IPS-NIHi7 (cell line): ENCODE measurements around the gene AGAP2.

Experiments
- DNase-seq: peaks from one replicate; pipeline ENCODE4 v3.0.0; 2012; ENCODE audit warnings: mixed read lengths; ENCODE audit errors: extremely low spot score

AGAP2 gene

DNA sequence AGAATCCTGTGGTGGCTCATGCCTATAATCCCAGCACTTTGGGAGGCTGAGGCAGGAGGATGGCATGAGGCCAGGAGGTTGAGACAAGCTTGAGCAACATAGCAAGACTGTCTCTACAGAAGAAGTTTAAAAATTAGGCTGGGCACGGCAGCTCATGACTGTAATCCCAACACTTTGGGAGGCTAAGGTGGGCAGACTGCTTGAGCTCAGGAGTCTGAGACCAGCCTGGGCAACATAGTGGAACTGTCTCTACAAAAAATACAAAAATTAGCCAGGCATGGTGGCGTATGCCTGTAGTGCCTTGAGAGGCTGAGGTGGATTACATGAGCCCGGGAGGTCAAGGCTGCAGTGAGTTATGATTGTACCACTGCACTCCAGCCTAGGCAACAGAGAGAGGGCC is 29.3 kb upstream of the AGAP2 start:
- no peak for DNase-seq

- no peak for DNase-seq
Observed at GRCh38 chr12:57767305-57767698, 28.8 kb upstream of the AGAP2 start.

GRCh38 chr12:57766464-57767304 is 28.1 kb upstream of the AGAP2 start, which contains the start of gene CYP27B1:
Gene CYP27B1 (minus strand): TSS chr12:57767078. CDS start chr12:57767041, 37 bp downstream.
- peak; percentile 55 for DNase-seq

DNA sequence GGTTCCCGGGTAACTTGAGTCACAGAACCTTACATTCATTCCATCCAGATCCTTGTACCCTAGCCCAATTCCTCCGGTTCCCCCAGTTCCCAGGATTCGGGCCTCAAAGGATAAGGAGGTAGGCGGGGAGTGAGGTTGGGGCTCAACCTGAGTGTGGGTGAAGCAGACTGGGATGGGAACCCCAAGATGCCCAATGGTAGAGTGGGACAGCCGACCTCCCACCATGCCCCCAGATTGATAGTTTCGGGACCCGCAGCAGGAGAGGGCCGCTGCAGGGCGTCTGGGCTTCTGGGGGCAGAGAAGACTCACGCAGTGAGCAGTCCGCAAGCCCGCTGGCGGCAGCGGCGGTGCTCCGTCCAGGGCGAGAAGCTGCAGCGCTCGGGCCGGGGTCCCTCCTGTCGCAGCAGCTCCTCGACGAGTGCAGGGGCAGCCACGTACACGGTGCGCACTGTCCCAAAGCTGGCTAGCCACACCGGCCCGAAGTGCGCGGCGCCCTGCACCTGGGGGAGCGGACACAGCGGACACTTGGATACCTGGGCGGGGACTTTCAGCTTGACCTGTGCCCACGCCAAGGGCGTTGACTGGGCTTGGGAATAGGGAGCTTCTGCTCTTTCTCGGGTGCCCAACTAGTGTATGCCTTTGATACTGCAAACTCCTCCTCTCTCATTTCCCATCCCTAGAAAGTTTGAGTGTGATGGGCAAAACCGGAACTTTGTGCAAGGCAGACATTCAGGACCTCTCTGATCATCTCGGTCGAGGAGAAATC is 27.3 kb upstream of the AGAP2 start:
- no peak for DNase-seq

GRCh38 chr12:57765003-57765697 is 26.6 kb upstream of the AGAP2 start:
- DNase-seq: peak; percentile 48

DNA sequence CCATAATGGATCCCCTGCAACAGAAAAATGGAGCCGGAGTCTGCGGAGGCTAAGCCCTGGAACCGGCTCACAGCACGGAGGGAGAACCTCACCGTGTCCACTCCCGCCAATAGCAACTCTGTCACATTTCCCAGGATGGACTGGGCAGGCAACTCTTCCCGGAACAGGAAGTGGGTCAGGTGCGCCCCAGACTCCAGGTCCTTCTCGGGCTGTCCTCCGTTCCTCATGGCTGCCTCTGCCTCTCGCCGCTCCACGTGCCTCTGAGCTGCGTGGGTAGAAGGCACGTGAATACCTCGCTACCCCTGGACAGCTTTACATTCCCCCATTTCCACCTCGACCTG is 26.1 kb upstream of the AGAP2 start:
- no peak for DNase-seq

GRCh38 chr12:57763881-57764661 is 25.5 kb upstream of the AGAP2 start:
- DNase-seq: no peak

- no peak for DNase-seq
Observed at GRCh38 chr12:57762463-57762862, 23.9 kb upstream of the AGAP2 start.

DNA sequence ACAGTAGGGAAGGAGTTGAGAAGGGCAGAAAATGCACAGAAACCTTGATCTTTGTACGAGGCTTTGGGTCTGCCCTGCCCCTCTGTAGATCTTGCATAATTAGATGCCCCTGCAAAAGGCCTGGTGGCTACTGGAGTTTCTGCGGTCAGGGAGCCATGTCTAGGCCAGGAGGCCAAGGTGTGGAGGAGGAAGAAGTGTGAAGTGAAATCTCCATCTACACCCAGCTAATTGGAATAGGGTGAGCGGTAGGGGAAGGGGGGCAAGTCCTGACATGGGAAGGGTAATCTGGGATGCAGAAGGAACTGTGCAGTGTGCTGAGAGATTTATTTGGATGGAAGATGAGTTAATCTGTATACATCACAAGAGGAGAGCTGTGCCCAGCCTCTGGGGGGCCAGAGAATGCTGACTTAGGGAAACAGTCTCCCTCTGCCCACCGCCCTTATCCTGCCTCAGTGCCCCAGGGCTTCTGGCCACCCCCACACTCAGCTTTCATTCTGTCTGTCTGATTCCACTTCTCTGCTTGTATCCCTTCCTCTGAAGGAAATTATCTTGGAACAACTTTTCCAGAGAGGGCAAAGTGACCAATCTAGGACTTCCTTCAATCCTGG is 23.0 kb upstream of the AGAP2 start:
- no peak for DNase-seq

DNA sequence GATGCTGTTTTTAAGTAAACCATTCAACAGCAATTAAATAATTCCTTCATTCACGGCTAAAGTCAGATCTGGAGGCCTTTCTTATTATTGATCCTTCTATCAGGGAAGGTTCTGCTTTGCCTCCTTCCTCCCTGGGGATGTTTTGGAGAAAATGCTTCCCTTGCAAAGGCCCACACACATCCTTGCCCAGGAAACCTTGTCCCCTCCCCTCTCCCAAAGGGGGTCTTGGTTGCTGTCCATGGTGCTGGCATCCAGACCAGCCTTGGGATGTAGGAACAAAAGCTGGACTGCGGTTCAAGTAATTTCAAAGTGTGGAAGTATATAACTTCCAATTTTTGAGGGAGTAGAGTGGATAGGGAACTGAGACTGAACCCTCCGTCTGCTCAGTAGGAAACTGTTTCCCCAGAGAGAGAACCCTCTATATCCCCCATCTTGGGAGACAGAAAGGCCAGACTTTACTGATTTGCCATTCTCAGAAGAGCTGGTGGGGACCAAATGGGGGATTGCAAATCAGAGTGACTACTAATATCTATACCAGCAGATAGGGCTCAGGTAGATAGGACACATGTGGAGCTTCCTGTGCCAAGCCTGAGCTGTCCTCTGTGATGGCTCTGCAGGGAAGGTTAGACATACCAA is 21.9 kb upstream of the AGAP2 start:
- DNase-seq: peak; percentile 66

GRCh38 chr12:57759360-57759980 is 20.9 kb upstream of the AGAP2 start:
- peak; percentile 34 for DNase-seq

DNA sequence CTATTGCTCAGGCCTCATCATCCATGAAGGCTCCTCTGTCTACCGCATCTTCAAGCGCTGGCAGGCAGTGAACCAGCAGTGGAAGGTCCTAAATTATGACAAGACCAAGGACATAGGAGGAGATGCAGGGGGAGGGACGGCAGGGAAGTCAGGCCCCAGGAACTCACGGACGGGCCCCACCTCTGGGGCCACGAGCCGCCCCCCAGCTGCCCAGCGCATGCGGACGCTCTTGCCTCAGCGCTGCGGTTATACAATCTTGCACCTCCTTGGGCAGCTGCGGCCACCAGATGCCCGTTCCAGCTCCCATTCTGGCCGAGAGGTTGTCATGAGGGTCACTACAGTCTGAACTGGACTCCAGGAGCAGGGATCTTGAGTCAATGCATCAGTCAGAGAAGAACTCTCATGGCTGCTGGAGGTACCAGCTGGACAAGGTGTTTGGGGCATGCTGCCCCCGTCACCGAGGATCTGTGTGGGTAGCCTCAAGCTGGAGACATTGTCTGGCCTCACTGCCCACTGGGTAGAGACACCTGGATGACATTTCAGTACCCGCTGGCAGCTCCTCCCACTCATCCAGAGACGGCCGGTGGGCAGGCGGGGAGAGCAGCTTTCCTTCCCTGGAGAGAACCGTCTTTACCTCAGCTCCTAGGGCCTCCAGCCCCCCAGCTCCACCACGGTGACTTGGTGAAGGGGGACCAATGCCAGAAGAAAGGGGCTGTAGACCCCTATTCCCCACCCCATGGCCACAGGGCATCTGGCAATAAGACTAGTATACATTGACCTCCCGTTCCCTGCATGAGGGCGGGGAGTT is 20.2 kb upstream of the AGAP2 start:
- no peak for DNase-seq

GRCh38 chr12:57757771-57758170 is 19.2 kb upstream of the AGAP2 start:
- no peak for DNase-seq

- peak; percentile 86 for DNase-seq
Observed at GRCh38 chr12:57756406-57757341, 18.1 kb upstream of the AGAP2 start.

GRCh38 chr12:57755454-57756372 is 17.2 kb upstream of the AGAP2 start:
- DNase-seq: no peak

DNA sequence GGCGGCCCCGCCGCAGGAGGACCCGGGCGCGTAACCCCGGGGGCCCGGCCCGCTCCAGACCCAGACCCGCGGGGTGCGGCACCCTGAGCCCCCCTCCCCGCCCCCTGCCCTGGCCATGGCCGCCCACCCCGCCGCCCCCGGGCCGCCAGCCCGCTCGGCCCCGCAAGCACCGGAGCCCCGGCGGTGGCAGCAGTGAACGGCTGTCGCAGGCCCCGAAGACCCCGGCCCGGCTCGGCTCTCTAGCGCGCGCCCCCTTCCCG is 16.6 kb upstream of the AGAP2 start:
- no peak for DNase-seq

GRCh38 chr12:57754411-57755193 is 16.1 kb upstream of the AGAP2 start, which contains the start of gene MARCHF9:
Gene MARCHF9 (plus strand): TSS chr12:57755103. CDS start chr12:57755529, 426 bp downstream.
- peak; percentile 64 for DNase-seq
